K562 (cell line): ENCODE results near the gene CAMK1D. TPM values are rescaled to one million over a fixed set of nuclear protein-coding genes. Genes with fewer than 3 reads are reported as not detected.

ENCODE experiments used
- ATAC-seq: fragments of 200-7000 bp; cut with Tn5 transposase; 3 replicates; pipeline ENCODE4 v1.9.1; 2020; ENCODE audit warnings: moderate library complexity
- BruUV-seq: library from RNA; stranded (reverse); fragments of 400-500 nt; replicated peaks from 2 replicates; lab custom pipeline; 2021; lab: Mats Ljungman, UMichigan
- CTCF ChIA-PET: fragments of 300-600 bp; formaldehyde crosslinking; extraction: SDS; loops from one replicate; lab custom pipeline; 2021; ENCODE audit warnings: low intra/inter-chr PET ratio; lab: Yijun Ruan, JAX
- POLR2A ChIA-PET: fragments of 300-600, 350-650 bp; sonication (Branson Sonifier 250); formaldehyde crosslinking; extraction: SDS; loops from one replicate; lab custom pipeline; 2021; ENCODE audit warnings: antibody characterized with exemption, inconsistent platforms; lab: Yijun Ruan, JAX
- DNase-seq, 4 experiments: peaks; one replicate each; pipeline versions ENCODE4 v3.0.0 to v3.0.0-alpha.2; 2011 to 2018; ENCODE audit warnings: low spot score in 3 of 4, mixed read lengths in 3 of 4; ENCODE audit errors: extremely low read depth in 1 of 4
- FAIRE-seq: peaks from 2 replicates; lab custom pipeline; 2011; peaks lifted over from hg19 to GRCh38; lab: Jason Lieb, UNC
- H2AFZ ChIP-seq: 2 replicates; pipeline ENCODE4 v1.6.0; 2011; ENCODE audit warnings: low read depth, low read length, control low read depth, inconsistent platforms
- H3K27ac ChIP-seq: fragments of 200-600 bp; 3 replicates; pipeline ENCODE4 v1.8.0; 2011; ENCODE audit warnings: low read depth, mild to moderate bottlenecking, control low read depth, inconsistent platforms, low read length, moderate library complexity, mixed read lengths; ENCODE audit errors: extremely low read depth
- H3K27me3 ChIP-seq, 2 experiments: fragments of 300-600 bp in 1 of 2; 2 replicates in 1 of 2; 3 replicates in 1 of 2; pipeline versions ENCODE4 v1.6.0 to v1.8.0; 2011; ENCODE audit warnings: inconsistent platforms in 2 of 2, low read length in 2 of 2, mild to moderate bottlenecking in 1 of 2, mixed read lengths in 1 of 2, moderate library complexity in 1 of 2; ENCODE audit not compliant: control insufficient read depth in 2 of 2, insufficient read depth in 2 of 2
- H3K36me3 ChIP-seq: fragments of 300-600 bp; 3 replicates; pipeline ENCODE4 v1.8.0; 2011; ENCODE audit warnings: mild to moderate bottlenecking, low read length, inconsistent platforms; ENCODE audit not compliant: control insufficient read depth, insufficient read depth
- H3K4me1 ChIP-seq, 2 experiments: fragments of 200-600 bp in 1 of 2; replicated peaks in 1 of 2; 2 replicates in 1 of 2; 3 replicates in 1 of 2; pipeline versions ENCODE4 v1.5.1 to v1.8.0; 2011; ENCODE audit warnings: inconsistent platforms in 2 of 2, low read length in 2 of 2, mild to moderate bottlenecking in 1 of 2, mixed read lengths in 1 of 2, moderate library complexity in 1 of 2; ENCODE audit not compliant: control insufficient read depth in 2 of 2, insufficient read depth in 2 of 2
- H3K4me2 ChIP-seq: 2 replicates; pipeline ENCODE4 v1.6.1; 2011; ENCODE audit warnings: low read length, control low read depth, inconsistent platforms, mixed read lengths; ENCODE audit not compliant: insufficient read depth
- H3K4me3 ChIP-seq: fragments of 200-600 bp; sonication (generic), shearing (Covaris generic); 2 replicates; pipeline ENCODE4 v1.5.1; 2016; ENCODE audit warnings: control low read depth, inconsistent platforms
- H3K79me2 ChIP-seq: fragments of 200-600 bp; 3 replicates; pipeline ENCODE4 v1.8.0; 2011; ENCODE audit warnings: low read length, inconsistent platforms; ENCODE audit not compliant: control insufficient read depth, insufficient read depth
- H3K9ac ChIP-seq, 2 experiments: 2 replicates each; pipeline versions ENCODE4 v1.6.0 to v1.6.1; 2011; ENCODE audit warnings: low read depth in 2 of 2, low read length in 2 of 2, control low read depth in 1 of 2, inconsistent platforms in 1 of 2, mild to moderate bottlenecking in 1 of 2, mixed read lengths in 1 of 2; ENCODE audit not compliant: insufficient read depth in 1 of 2
- H3K9me1 ChIP-seq: one replicate; pipeline ENCODE4 v1.6.0; 2011; ENCODE audit warnings: inconsistent platforms, mild to moderate bottlenecking, low read length, moderate library complexity; ENCODE audit not compliant: control insufficient read depth, insufficient read depth
- H3K9me3 ChIP-seq: replicated peaks from 2 replicates; pipeline ENCODE4 v1.5.1; 2011; ENCODE audit warnings: low read depth, low read length, inconsistent platforms; ENCODE audit not compliant: control insufficient read depth, insufficient read depth
- H4K20me1 ChIP-seq: replicated peaks from 2 replicates; pipeline ENCODE4 v1.6.1; 2011; ENCODE audit warnings: low read length, inconsistent platforms, mixed read lengths; ENCODE audit not compliant: control insufficient read depth, insufficient read depth
- ARID2 ChIP-seq: fragments of 450-650 bp; IDR thresholded peaks from 2 replicates; pipeline ENCODE4 v1.6.1; 2017; ENCODE audit warnings: antibody characterized with exemption, mild to moderate bottlenecking
- DIDO1 ChIP-seq: fragments of 450-650 bp; IDR thresholded peaks from 2 replicates; pipeline ENCODE4 v1.6.1; 2016; ENCODE audit warnings: low read depth, missing biosample characterization, missing genetic modification characterization
- E2F1 ChIP-seq: sonication (generic); formaldehyde crosslinking; IDR thresholded peaks from 2 replicates; pipeline ENCODE4 v1.8.1; 2023; ENCODE audit warnings: mild to moderate bottlenecking, missing genetic modification reagents, moderate library complexity
- FOXK2 ChIP-seq, 2 experiments: fragments of 450-650 bp; IDR thresholded peaks in 1 of 2; conservative IDR thresholded peaks in 1 of 2; 2 replicates each; pipeline ENCODE4 v1.6.1; 2016; ENCODE audit warnings: low read depth in 2 of 2, mild to moderate bottlenecking in 1 of 2
- HBP1 ChIP-seq: fragments of 450-650 bp; formaldehyde crosslinking; IDR thresholded peaks from 2 replicates; pipeline ENCODE4 v1.4.0; 2022; ENCODE audit warnings: missing genetic modification characterization
- MEF2D ChIP-seq: conservative IDR thresholded peaks from 2 replicates; pipeline ENCODE4 v1.6.1; 2016; ENCODE audit warnings: low read depth, missing genetic modification characterization, missing compliant biosample characterization
- NFIX ChIP-seq: fragments of 250-450 bp; sonication (Bioruptor Pico); IDR thresholded peaks from 2 replicates; pipeline ENCODE4 v1.4.0; 2020; ENCODE audit warnings: low read depth, mild to moderate bottlenecking, moderate library complexity
- SMARCB1 ChIP-seq: IDR thresholded peaks from 2 replicates; pipeline ENCODE4 v1.6.1; 2011; ENCODE audit warnings: improper control_type of control experiment, low read depth; ENCODE audit not compliant: insufficient read length
- ZNF133 ChIP-seq: fragments of 250-450 bp; sonication (Bioruptor Pico); IDR thresholded peaks from 2 replicates; pipeline ENCODE4 v1.4.0; 2020; ENCODE audit warnings: mild to moderate bottlenecking
- ZNF592 ChIP-seq: fragments of 450-650 bp; IDR thresholded peaks from 2 replicates; pipeline ENCODE4 v1.6.1; 2017; ENCODE audit warnings: antibody characterized with exemption, mild to moderate bottlenecking
- WGBS: fragments of 100-300 bp; shearing (Covaris generic); methylation state at CpG from one replicate; pipeline ENCODE4 v1.1.6; 2016; ENCODE audit warnings: low coverage, mixed read lengths; ENCODE audit not compliant: insufficient coverage; ENCODE audit errors: missing lambda C conversion rate; 5-methylcytosine and 5-hydroxymethylcytosine counted together
- in situ Hi-C: fragments of 300-500 bp; cut with MboI; formaldehyde crosslinking; loops from 4 replicates; pipeline ENCODE4 v1.15.0; 2018; ENCODE audit warnings: inconsistent platforms, mixed read lengths
- intact Hi-C: fragments of 100-400 bp; cut with micrococcal nuclease; formaldehyde crosslinking; loops from 2 replicates; pipeline ENCODE4 v1.14.2; 2022
- polyA plus RNA-seq, 8 experiments: library from polyadenylated mRNA; depleted of rRNA in 4 of 8; stranded (reverse) in 5 of 8; unstranded in 3 of 8; fragments of >200 nt; fragmentation: Nextera tagmentation in 2 of 8; fragmentation: Illumina TruSeq in 1 of 8; extraction: Ambion mirVana in 2 of 8; extraction: Trizol in 1 of 8; gene quantifications; 2 replicates each; pipeline versions ENCODE4 v1.2.1 to v1.2.3, GENCODE V29; 2011 to 2014; ENCODE audit warnings: inconsistent platforms in 1 of 8, missing spikeins in 1 of 8
- total RNA-seq, 7 experiments: library from RNA; depleted of rRNA in 6 of 7; stranded (reverse); fragments of >200 nt in 6 of 7; fragmentation: Illumina TruSeq in 2 of 7; extraction: Trizol in 2 of 7; gene quantifications; 2 replicates each; pipeline versions ENCODE4 v1.2.1 to v1.2.3, GENCODE V29; 2011 to 2021; ENCODE audit warnings: low replicate concordance in 1 of 7

The CAMK1D gene
- total and polyA plus RNA-seq, 9 of the 15 experiments (the other 6 are each of a cell fraction or from before 2014, with no cell fraction given) = 0.12 to 0.24 (median 0.20) TPM; not detected in 5

- no peak for ATAC-seq
- CTCF ChIA-PET = no interaction called here
- peaks cover 39 to 66% of the 10 kb centered on the region in 2 experiments for H3K27me3 ChIP-seq
- H3K9me1 ChIP-seq = no peaks in the 10 kb centered on the region
- 5% methylated on average over 8 of the region's 9 CpGs for WGBS
- no peaks in the 10 kb centered on the region for H3K9me3 ChIP-seq
- H3K9ac ChIP-seq = no peak overlapping the region
- no peaks in the 10 kb centered on the region for H3K36me3 ChIP-seq
- H3K4me3 ChIP-seq = no peak overlapping the region
- H3K4me1 ChIP-seq = peaks cover 0 to 23% of the 10 kb centered on the region in 2 experiments; a peak in 2 of 5 replicates
- BruUV-seq = no TSS peak
- in situ Hi-C loops (no loop called here), intact Hi-C loops (loop anchor here (10.0 kb wide), 1 partner anchor 86 kb away; no protein-coding TSS in a partner anchor)
- 0 out of 2 replicates have a peak, but pooled peaks cover 6% of the 10 kb centered on the region for H4K20me1 ChIP-seq
- FAIRE-seq = no peak
- POLR2A ChIA-PET = no interaction called here
- no peak overlapping the region for H3K27ac ChIP-seq
- DNase-seq = no peak
- H3K79me2 ChIP-seq = no peaks in the 10 kb centered on the region
- no peak overlapping the region for H3K4me2 ChIP-seq
- H2AFZ ChIP-seq = no peak overlapping the region
- TF ChIP-seq NFIX (CRISPR knock-in tag) = no peak
- TF ChIP-seq ZNF133 = no peak
- no peak for TF ChIP-seq DIDO1 (tag)
- no peak for TF ChIP-seq SMARCB1
- no peak for TF ChIP-seq ZNF592
- no peak for TF ChIP-seq ARID2
- no peak for TF ChIP-seq FOXK2 (conservative IDR thresholded peaks at IDR 0.05 in 1 of 2, IDR thresholded peaks at IDR 0.05 in 1 of 2; ENCODE audit: low read depth in 2 of 2)
- TF ChIP-seq E2F1 (CRISPR knock-in tag) = no peak
- TF ChIP-seq MEF2D (tag) = no peak
- no peak for TF ChIP-seq HBP1
Measured at GRCh38 chr10:12350925-12351324, 1.6 kb downstream of the CAMK1D start.
